Liver (tissue), 9 donors: Measurements from ENCODE around the gene ARHGAP40. TPM values are rescaled to one million over a fixed set of nuclear protein-coding genes. Genes with fewer than 3 reads are reported as not detected.

Experiments used
- DNase-seq: peaks from one replicate; pipeline ENCODE4 v3.0.0-alpha.2; 2017; ENCODE audit warnings: low spot score
- H3K27ac ChIP-seq, 2 donors: one replicate each; pipeline ENCODE4 v1.7.0; 2013; ENCODE audit warnings: inconsistent platforms in 2 of 2, low read length in 2 of 2, control low read depth in 1 of 2, low read depth in 1 of 2, mild to moderate bottlenecking in 1 of 2
- H3K27me3 ChIP-seq, 4 donors: one replicate each; pipeline versions ENCODE4 v1.6.1 to v1.7.0; 2013; ENCODE audit warnings: low read length in 3 of 4, inconsistent platforms in 1 of 4, mild to moderate bottlenecking in 1 of 4, moderate library complexity in 1 of 4; ENCODE audit not compliant: control insufficient read depth in 4 of 4, insufficient read depth in 4 of 4
- H3K36me3 ChIP-seq, 4 donors: one replicate each; pipeline versions ENCODE4 v1.6.1 to v1.7.0; 2013; ENCODE audit warnings: low read length in 3 of 4, mild to moderate bottlenecking in 3 of 4, low read depth in 1 of 4, moderate library complexity in 1 of 4; ENCODE audit not compliant: control insufficient read depth in 4 of 4, insufficient read depth in 3 of 4
- H3K4me1 ChIP-seq, 4 donors: one replicate each; pipeline versions ENCODE4 v1.6.1 to v1.7.0; 2013; ENCODE audit warnings: low read length in 3 of 4, mild to moderate bottlenecking in 3 of 4, moderate library complexity in 1 of 4; ENCODE audit not compliant: control insufficient read depth in 4 of 4, insufficient read depth in 4 of 4
- H3K4me3 ChIP-seq, 3 donors: one replicate each; pipeline versions ENCODE4 v1.6.1 to v1.7.0; 2013; ENCODE audit warnings: low read length in 3 of 3, control low read depth in 1 of 3, low read depth in 1 of 3, mild to moderate bottlenecking in 1 of 3
- H3K9ac ChIP-seq, 2 donors: one replicate each; pipeline ENCODE4 v1.7.0; 2013; ENCODE audit warnings: low read length in 2 of 2, mild to moderate bottlenecking in 2 of 2, moderate library complexity in 2 of 2, control low read depth in 1 of 2, low read depth in 1 of 2
- H3K9me3 ChIP-seq, 4 donors: one replicate each; pipeline versions ENCODE4 v1.6.1 to v1.7.0; 2013; ENCODE audit warnings: low read length in 3 of 4; ENCODE audit not compliant: control insufficient read depth in 4 of 4
- ATF3 ChIP-seq: IDR thresholded peaks from 2 replicates; pipeline ENCODE4 v1.6.1; 2016; ENCODE audit warnings: antibody characterized with exemption
- CTCF ChIP-seq: fragments of 150-350 bp; IDR thresholded peaks from 2 replicates; pipeline ENCODE4 v1.5.1; 2017; ENCODE audit warnings: improper control_type of control experiment, low read depth, low read length; ENCODE audit not compliant: missing input control
- EGR1 ChIP-seq, 2 donors: IDR thresholded peaks; 2 replicates each; pipeline ENCODE4 v1.6.1; 2016 to 2018; ENCODE audit warnings: antibody characterized with exemption in 2 of 2, low read depth in 2 of 2
- FOXA1 ChIP-seq: IDR thresholded peaks from 2 replicates; pipeline ENCODE4 v1.6.1; 2016; ENCODE audit warnings: antibody characterized with exemption
- FOXA2 ChIP-seq: IDR thresholded peaks from 2 replicates; pipeline ENCODE4 v1.6.1; 2016; ENCODE audit warnings: antibody characterized with exemption
- GABPA ChIP-seq, 2 donors: IDR thresholded peaks in 1 of 2; conservative IDR thresholded peaks in 1 of 2; 2 replicates each; pipeline ENCODE4 v1.6.1; 2016; ENCODE audit warnings: antibody characterized with exemption in 2 of 2, mild to moderate bottlenecking in 1 of 2, moderate library complexity in 1 of 2
- HNF4A ChIP-seq, 2 donors: conservative IDR thresholded peaks; 2 replicates each; pipeline ENCODE4 v1.6.1; 2016; ENCODE audit warnings: antibody characterized with exemption in 2 of 2, mild to moderate bottlenecking in 2 of 2
- HNF4G ChIP-seq: IDR thresholded peaks from 2 replicates; pipeline ENCODE4 v1.6.1; 2016; ENCODE audit warnings: antibody characterized with exemption
- JUND ChIP-seq, 2 donors: IDR thresholded peaks; 2 replicates each; pipeline ENCODE4 v1.6.1; 2016; ENCODE audit warnings: antibody characterized with exemption in 2 of 2
- NR2F2 ChIP-seq: IDR thresholded peaks from 2 replicates; pipeline ENCODE4 v1.6.1; 2016; ENCODE audit warnings: antibody characterized with exemption
- RAD21 ChIP-seq, 2 donors: IDR thresholded peaks; 2 replicates each; pipeline ENCODE4 v1.6.1; 2016; ENCODE audit warnings: antibody characterized with exemption in 2 of 2, mild to moderate bottlenecking in 2 of 2
- REST ChIP-seq: IDR thresholded peaks from 2 replicates; pipeline ENCODE4 v1.6.1; 2016; ENCODE audit warnings: antibody characterized with exemption, mild to moderate bottlenecking
- RXRA ChIP-seq, 2 donors: IDR thresholded peaks; 2 replicates each; pipeline ENCODE4 v1.6.1; 2017 to 2018; ENCODE audit warnings: antibody characterized with exemption in 2 of 2, mild to moderate bottlenecking in 1 of 2
- SP1 ChIP-seq: IDR thresholded peaks from 2 replicates; pipeline ENCODE4 v1.6.1; 2018; ENCODE audit warnings: antibody characterized with exemption, mild to moderate bottlenecking
- TAF1 ChIP-seq: conservative IDR thresholded peaks from 2 replicates; pipeline ENCODE4 v1.6.1; 2016; ENCODE audit warnings: antibody characterized with exemption, mild to moderate bottlenecking
- YY1 ChIP-seq: IDR thresholded peaks from 2 replicates; pipeline ENCODE4 v1.6.1; 2016; ENCODE audit warnings: antibody characterized with exemption, mild to moderate bottlenecking
- ZBTB33 ChIP-seq: IDR thresholded peaks from 2 replicates; pipeline ENCODE4 v1.6.1; 2016; ENCODE audit warnings: antibody characterized with exemption
- WGBS: extraction: QIAGEN DNeasy Blood & Tissue Kit; methylation state at CpG from one replicate; pipeline ENCODE4 v1.1.7; 2013; 5-methylcytosine and 5-hydroxymethylcytosine counted together
- polyA plus RNA-seq, 2 donors: library from polyadenylated mRNA; stranded (reverse) in 1 of 2; unstranded in 1 of 2; fragments of 200-250 nt in 1 of 2; fragments of >200 nt in 1 of 2; fragmentation: Nextera tagmentation in 1 of 2; extraction: Ambion mirVana in 1 of 2; gene quantifications; one replicate each; pipeline versions ENCODE4 v1.2.1 to v1.2.3, GENCODE V29; 2013 to 2015
- total RNA-seq, 2 donors: library from RNA; depleted of rRNA; stranded (reverse); fragments of >200 nt; gene quantifications; one replicate each; pipeline ENCODE4 v1.2.3, GENCODE V29; 2014
- donor health status: healthy.
- donor health status: healthy.
- donor health status: healthy.
- donor health status: healthy.
- donor health status: healthy.

ARHGAP40 gene
- total and polyA plus RNA-seq, 4 donors = 0.08 TPM; not detected in 3

- H3K27ac ChIP-seq = no peak overlapping the region
- no peak for DNase-seq
- H3K9me3 ChIP-seq = no peaks in the 10 kb centered on the region
- H3K9ac ChIP-seq = no peak overlapping the region
- H3K27me3 ChIP-seq = peaks cover 0 to 7% (median 2%) of the 10 kb centered on the region in 4 donors
- TF ChIP-seq REST = no peak
- no peak for TF ChIP-seq EGR1 (IDR thresholded peaks at IDR 0.05; ENCODE audit: low read depth in 2 of 2)
- TF ChIP-seq NR2F2 = no peak
- no peak for TF ChIP-seq FOXA1
- TF ChIP-seq GABPA (IDR thresholded peaks at IDR 0.05 in 1 of 2, conservative IDR thresholded peaks at IDR 0.05 in 1 of 2) = no peak
- no peak for TF ChIP-seq HNF4A (conservative IDR thresholded peaks at IDR 0.05)
- TF ChIP-seq YY1 = no peak
- no peak for TF ChIP-seq HNF4G
- no peak for TF ChIP-seq JUND (IDR thresholded peaks at IDR 0.05)
- no peak for TF ChIP-seq CTCF
- TF ChIP-seq SP1 = no peak
- no peak for TF ChIP-seq RAD21 (IDR thresholded peaks at IDR 0.05)
- TF ChIP-seq ZBTB33 = no peak
- TF ChIP-seq RXRA (IDR thresholded peaks at IDR 0.05) = no peak
- TF ChIP-seq ATF3 = no peak
- no peaks in the 10 kb centered on the region for H3K36me3 ChIP-seq
- peaks cover 0 to 8% (median 4%) of the 10 kb centered on the region in 4 donors for H3K4me1 ChIP-seq
- H3K4me3 ChIP-seq = no peak overlapping the region
These were observed 68.1 kb downstream of the ARHGAP40 start for GRCh38 chr20:38669688-38670087.

- Histone ChIP-seq H3K9ac (no peak overlapping the region), H3K4me1 (peaks cover 0 to 8% (median 4%) of the 10 kb centered on the region in 4 donors), H3K27ac (no peak overlapping the region), H3K27me3 (peaks cover 0 to 7% (median 2%) of the 10 kb centered on the region in 4 donors), H3K9me3 (no peaks in the 10 kb centered on the region), H3K4me3 (no peak overlapping the region), H3K36me3 (no peaks in the 10 kb centered on the region)
- DNase-seq = no peak
- 77% methylated on average over 3 of the region's 3 CpGs for WGBS
- TF ChIP-seq SP1 (no peak), NR2F2 (no peak), RXRA (IDR thresholded peaks at IDR 0.05) (no peak), HNF4G (no peak), EGR1 (IDR thresholded peaks at IDR 0.05; ENCODE audit: low read depth in 2 of 2) (no peak), ZBTB33 (no peak), FOXA2 (no peak), GABPA (IDR thresholded peaks at IDR 0.05 in 1 of 2, conservative IDR thresholded peaks at IDR 0.05 in 1 of 2) (no peak), ATF3 (no peak), RAD21 (IDR thresholded peaks at IDR 0.05) (no peak), JUND (IDR thresholded peaks at IDR 0.05) (no peak), REST (no peak), TAF1 (no peak), FOXA1 (no peak), YY1 (no peak)
These were observed 69.2 kb downstream of the ARHGAP40 start for GRCh38 chr20:38670786-38671185.
